Panc1 (cell line): ENCODE measurements around the gene NFILZ.

Experiments
- POLR2AphosphoS5 ChIP-seq: IDR thresholded peaks from 2 replicates; pipeline ENCODE4 v1.6.1; 2012; ENCODE audit warnings: mild to moderate bottlenecking, low read depth, low read length, moderate library complexity
- TF ChIP-seq, protein P1 (sequence below): fragments of 450-650 bp; IDR thresholded peaks from 2 replicates; pipeline ENCODE4 v1.5.1; 2017; ENCODE audit warnings: mild to moderate bottlenecking

DNA sequence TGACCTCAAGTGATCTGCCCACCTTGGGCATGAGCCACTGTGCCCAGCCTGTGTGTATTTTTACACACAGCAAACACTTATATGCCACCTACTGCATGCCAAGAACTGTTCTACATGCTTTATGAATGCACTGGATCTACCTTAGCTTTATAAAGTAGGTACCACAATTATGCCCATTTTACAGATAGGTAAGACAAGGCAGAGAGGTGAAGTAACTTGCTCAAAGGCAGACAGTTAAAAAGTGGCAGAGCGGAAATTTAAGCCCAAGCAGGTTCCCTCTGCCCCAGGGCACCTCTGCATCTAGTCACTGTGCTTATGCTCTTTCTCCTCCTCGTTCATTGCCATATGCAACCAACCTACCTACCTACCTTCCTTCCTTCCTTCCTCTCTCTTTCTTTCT is 30.4 kb upstream of the NFILZ start:
- TF ChIP-seq POLR2AphosphoS5: no peak
- TF ChIP-seq, protein P1, sequence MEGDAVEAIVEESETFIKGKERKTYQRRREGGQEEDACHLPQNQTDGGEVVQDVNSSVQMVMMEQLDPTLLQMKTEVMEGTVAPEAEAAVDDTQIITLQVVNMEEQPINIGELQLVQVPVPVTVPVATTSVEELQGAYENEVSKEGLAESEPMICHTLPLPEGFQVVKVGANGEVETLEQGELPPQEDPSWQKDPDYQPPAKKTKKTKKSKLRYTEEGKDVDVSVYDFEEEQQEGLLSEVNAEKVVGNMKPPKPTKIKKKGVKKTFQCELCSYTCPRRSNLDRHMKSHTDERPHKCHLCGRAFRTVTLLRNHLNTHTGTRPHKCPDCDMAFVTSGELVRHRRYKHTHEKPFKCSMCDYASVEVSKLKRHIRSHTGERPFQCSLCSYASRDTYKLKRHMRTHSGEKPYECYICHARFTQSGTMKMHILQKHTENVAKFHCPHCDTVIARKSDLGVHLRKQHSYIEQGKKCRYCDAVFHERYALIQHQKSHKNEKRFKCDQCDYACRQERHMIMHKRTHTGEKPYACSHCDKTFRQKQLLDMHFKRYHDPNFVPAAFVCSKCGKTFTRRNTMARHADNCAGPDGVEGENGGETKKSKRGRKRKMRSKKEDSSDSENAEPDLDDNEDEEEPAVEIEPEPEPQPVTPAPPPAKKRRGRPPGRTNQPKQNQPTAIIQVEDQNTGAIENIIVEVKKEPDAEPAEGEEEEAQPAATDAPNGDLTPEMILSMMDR: no peak
